Suprapubic skin (tissue), 4 donors: Measurements from ENCODE around the gene ASB3. TPM values are rescaled to one million over a fixed set of nuclear protein-coding genes. Genes with fewer than 3 reads are reported as not detected.
A peak's percentile ranks its signal among the peaks of the same experiment; 100 is the strongest.

Experiments used
- DNase-seq, 2 donors: peaks; one replicate each; pipeline ENCODE4 v3.0.0-alpha.2; 2019; ENCODE audit warnings: low spot score in 2 of 2
- H3K27ac ChIP-seq: fragments of 200-600 bp; sonication (generic); one replicate; pipeline ENCODE4 v1.5.1; 2019
- H3K27me3 ChIP-seq: fragments of 200-600 bp; sonication (generic); one replicate; pipeline ENCODE4 v1.5.1; 2019
- H3K36me3 ChIP-seq: fragments of 200-600 bp; sonication (generic); one replicate; pipeline ENCODE4 v1.5.1; 2019
- H3K4me1 ChIP-seq: fragments of 200-600 bp; sonication (generic); one replicate; pipeline ENCODE4 v1.5.1; 2019
- H3K4me3 ChIP-seq: fragments of 200-600 bp; sonication (generic); one replicate; pipeline ENCODE4 v1.5.1; 2019; ENCODE audit warnings: mild to moderate bottlenecking
- H3K9me3 ChIP-seq: fragments of 200-600 bp; sonication (generic); one replicate; pipeline ENCODE4 v1.5.1; 2019
- CTCF ChIP-seq, 2 donors: fragments of 200-600 bp in 1 of 2; fragments of 450-650 bp in 1 of 2; sonication (generic) in 1 of 2; IDR thresholded peaks; one replicate each; pipeline ENCODE4 v1.5.1; 2016 to 2019; ENCODE audit warnings: antibody characterized with exemption in 2 of 2, mild to moderate bottlenecking in 1 of 2, moderate library complexity in 1 of 2
- EP300 ChIP-seq: sonication (generic); formaldehyde crosslinking; IDR thresholded peaks from one replicate; pipeline ENCODE4 v1.6.1; 2017; ENCODE audit warnings: antibody characterized with exemption
- POLR2A ChIP-seq, 2 donors: fragments of 450-650 bp; IDR thresholded peaks; one replicate each; pipeline ENCODE4 v1.6.1; 2017; ENCODE audit warnings: antibody characterized with exemption in 2 of 2, mild to moderate bottlenecking in 2 of 2, moderate library complexity in 2 of 2
- POLR2AphosphoS5 ChIP-seq, 3 donors: sonication (generic); formaldehyde crosslinking; IDR thresholded peaks; one replicate each; pipeline ENCODE4 v1.6.1; 2017; ENCODE audit warnings: antibody characterized with exemption in 3 of 3
- WGBS: methylation state at CpG from one replicate; pipeline ENCODE4 v1.1.5; 2018; 5-methylcytosine and 5-hydroxymethylcytosine counted together
- total RNA-seq, 4 donors: library from RNA; depleted of rRNA; stranded (reverse); fragments of >200 nt; gene quantifications; one replicate each; pipeline ENCODE4 v1.1.0, GENCODE V29; 2016

The ASB3 gene
- total RNA-seq, 4 donors from 2014 or later, result 9.8 to 28.8 (median 12.6) TPM

GRCh38 chr2:53756644-53757043 lies 30.1 kb downstream of the ASB3 start:
- WGBS, result 93% methylated on average over 14 of the region's 15 CpGs
- Histone ChIP-seq H3K4me1 (peaks cover 15% of the 10 kb centered on the region), H3K4me3 (no peak overlapping the region), H3K36me3 (peaks cover 20% of the 10 kb centered on the region), H3K9me3 (no peaks in the 10 kb centered on the region), H3K27me3 (no peaks in the 10 kb centered on the region), H3K27ac (no peak overlapping the region)
- TF ChIP-seq POLR2A (IDR thresholded peaks at IDR 0.05), result no peak
- TF ChIP-seq POLR2AphosphoS5 (IDR thresholded peaks at IDR 0.05), result no peak
- no peak for TF ChIP-seq CTCF (IDR thresholded peaks at IDR 0.05)
- no peak for TF ChIP-seq EP300
- no peak for DNase-seq

GRCh38 chr2:53755121-53755520 lies 31.6 kb downstream of the ASB3 start:
- 45% methylated on average over 2 of the region's 2 CpGs for WGBS
- no peaks in the 10 kb centered on the region for H3K9me3 ChIP-seq
- peak; percentile 84 to 88 for DNase-seq
- no peak overlapping the region for H3K4me3 ChIP-seq
- peak overlapping the region; percentile 31 for H3K27ac ChIP-seq
- peaks cover 20% of the 10 kb centered on the region for H3K36me3 ChIP-seq
- peaks cover 15% of the 10 kb centered on the region for H3K4me1 ChIP-seq
- TF ChIP-seq EP300 (no peak), CTCF (IDR thresholded peaks at IDR 0.05) (no peak), POLR2A (IDR thresholded peaks at IDR 0.05) (no peak), POLR2AphosphoS5 (IDR thresholded peaks at IDR 0.05) (no peak)
- no peaks in the 10 kb centered on the region for H3K27me3 ChIP-seq

- no peaks in the 10 kb centered on the region for H3K27me3 ChIP-seq
- peaks cover 15% of the 10 kb centered on the region for H3K4me1 ChIP-seq
- no peak overlapping the region for H3K4me3 ChIP-seq
- peaks cover 20% of the 10 kb centered on the region for H3K36me3 ChIP-seq
- no peak overlapping the region for H3K27ac ChIP-seq
- H3K9me3 ChIP-seq, result no peaks in the 10 kb centered on the region
- DNase-seq, result no peak
- TF ChIP-seq CTCF (IDR thresholded peaks at IDR 0.05), result no peak
- no peak for TF ChIP-seq POLR2AphosphoS5 (IDR thresholded peaks at IDR 0.05)
- no peak for TF ChIP-seq POLR2A (IDR thresholded peaks at IDR 0.05)
- no peak for TF ChIP-seq EP300
Observed at GRCh38 chr2:53753041-53753440, 33.7 kb downstream of the ASB3 start.

GRCh38 chr2:53752385-53752784 lies 34.4 kb downstream of the ASB3 start:
- WGBS, result 66% methylated on average over 4 of the region's 4 CpGs
- no peak for DNase-seq
- peaks cover 15% of the 10 kb centered on the region for H3K4me1 ChIP-seq
- H3K27ac ChIP-seq, result no peak overlapping the region
- peaks cover 17% of the 10 kb centered on the region for H3K36me3 ChIP-seq
- H3K4me3 ChIP-seq, result no peak overlapping the region
- TF ChIP-seq CTCF (IDR thresholded peaks at IDR 0.05) (no peak), EP300 (no peak), POLR2A (IDR thresholded peaks at IDR 0.05) (no peak), POLR2AphosphoS5 (IDR thresholded peaks at IDR 0.05) (no peak)
- H3K9me3 ChIP-seq, result no peaks in the 10 kb centered on the region
- no peaks in the 10 kb centered on the region for H3K27me3 ChIP-seq

- 47% methylated on average over 1 of the region's 1 CpG for WGBS
- Histone ChIP-seq H3K9me3 (no peaks in the 10 kb centered on the region), H3K27ac (no peak overlapping the region), H3K4me1 (peaks cover 15% of the 10 kb centered on the region), H3K27me3 (no peaks in the 10 kb centered on the region), H3K36me3 (peaks cover 11% of the 10 kb centered on the region), H3K4me3 (no peak overlapping the region)
- no peak for DNase-seq
- no peak for TF ChIP-seq CTCF (IDR thresholded peaks at IDR 0.05)
- no peak for TF ChIP-seq POLR2A (IDR thresholded peaks at IDR 0.05)
- no peak for TF ChIP-seq EP300
- TF ChIP-seq POLR2AphosphoS5 (IDR thresholded peaks at IDR 0.05), result no peak
Observed at GRCh38 chr2:53751728-53752127, 35.0 kb downstream of the ASB3 start.
